Esophagus muscularis mucosa (tissue), 4 donors: ENCODE measurements around the gene ATP8B1. TPM values are rescaled to one million over a fixed set of nuclear protein-coding genes. Genes with fewer than 3 reads are reported as not detected.
A peak's percentile ranks its signal among the peaks of the same experiment; 100 is the strongest.

ENCODE experiments used
- DNase-seq: peaks from one replicate; pipeline ENCODE4 v3.0.0-alpha.2; 2017; ENCODE audit errors: extremely low spot score
- H3K27ac ChIP-seq, 4 donors: fragments of 200-600 bp; sonication (generic); replicated peaks in 1 of 4; 1 replicate in 3 of 4; 2 replicates in 1 of 4; pipeline ENCODE4 v1.5.1; 2016 to 2019; ENCODE audit warnings: mild to moderate bottlenecking in 1 of 4
- H3K27me3 ChIP-seq, 4 donors: fragments of 200-600 bp; sonication (generic); one replicate each; pipeline versions ENCODE4 v1.5.1 to v1.6.0; 2016 to 2019
- H3K36me3 ChIP-seq, 4 donors: fragments of 200-600 bp; sonication (generic); one replicate each; pipeline ENCODE4 v1.5.1; 2016 to 2019
- H3K4me1 ChIP-seq, 4 donors: fragments of 200-600 bp; sonication (generic); one replicate each; pipeline ENCODE4 v1.5.1; 2016 to 2019
- H3K4me3 ChIP-seq, 4 donors: fragments of 200-600 bp; sonication (generic); 1 replicate in 2 of 4; 2 replicates in 2 of 4; pipeline ENCODE4 v1.5.1; 2016 to 2019; ENCODE audit warnings: mild to moderate bottlenecking in 4 of 4, moderate library complexity in 1 of 4
- H3K9me3 ChIP-seq, 4 donors: fragments of 200-600 bp; sonication (generic); 1 replicate in 3 of 4; 2 replicates in 1 of 4; pipeline ENCODE4 v1.5.1; 2016 to 2019
- EP300 ChIP-seq: sonication (generic); formaldehyde crosslinking; IDR thresholded peaks from one replicate; pipeline ENCODE4 v1.6.1; 2017; ENCODE audit warnings: antibody characterized with exemption
- POLR2A ChIP-seq: fragments of 450-650 bp; IDR thresholded peaks from one replicate; pipeline ENCODE4 v1.6.1; 2017; ENCODE audit warnings: antibody characterized with exemption, moderate library complexity, mild to moderate bottlenecking, low read depth
- POLR2AphosphoS5 ChIP-seq, 2 donors: sonication (generic); formaldehyde crosslinking; IDR thresholded peaks; one replicate each; pipeline ENCODE4 v1.6.1; 2017; ENCODE audit warnings: antibody characterized with exemption in 2 of 2
- WGBS: methylation state at CpG from one replicate; pipeline ENCODE4 v1.1.5; 2018; 5-methylcytosine and 5-hydroxymethylcytosine counted together
- intact Hi-C: fragments of 100-400 bp; cut with DNase I; formaldehyde crosslinking; loops from one replicate; pipeline ENCODE4 v1.15.1; 2023
- total RNA-seq, 4 donors: library from RNA; depleted of rRNA; stranded (reverse); fragments of >200 nt; gene quantifications; one replicate each; pipeline versions ENCODE4 v1.1.0 to v1.2.1, GENCODE V29; 2016
- TF ChIP-seq, protein P1 (sequence below), 3 experiments: fragments of 200-600 bp in 2 of 3; fragments of 450-650 bp in 1 of 3; sonication (generic) in 2 of 3; IDR thresholded peaks; one replicate each; pipeline ENCODE4 v1.5.1; 2017 to 2019; ENCODE audit warnings: antibody characterized with exemption in 3 of 3, mild to moderate bottlenecking in 2 of 3, moderate library complexity in 1 of 3

Gene ATP8B1
- total RNA-seq, 4 donors from 2014 or later: 18.3 to 21.9 (median 19.6) TPM

DNA sequence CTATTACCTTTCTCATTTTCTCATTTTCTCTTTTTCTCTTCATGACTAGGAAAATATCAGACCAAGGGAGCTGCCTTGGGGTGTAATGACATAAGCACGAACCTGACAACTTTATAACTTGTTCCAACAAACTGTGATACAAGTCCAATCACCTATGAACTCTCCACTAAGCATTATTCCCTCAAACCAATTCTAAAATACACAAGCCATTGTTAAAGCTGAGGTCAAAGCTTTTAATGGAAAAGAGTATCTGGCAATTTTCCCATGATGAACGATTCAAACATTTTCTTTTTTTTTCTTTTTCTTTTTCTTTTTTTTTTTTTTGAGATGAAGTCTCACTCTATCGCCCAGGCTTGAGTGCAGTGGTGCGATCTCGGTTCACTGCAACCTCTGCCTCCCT lies 133.1 kb downstream of the ATP8B1 start:
- Histone ChIP-seq H3K36me3 (peaks cover 0 to 54% (median 28%) of the 10 kb centered on the region in 4 donors), H3K27me3 (no peaks in the 10 kb centered on the region), H3K4me1 (peaks cover 12 to 23% (median 22%) of the 10 kb centered on the region in 4 donors), H3K4me3 (no peak overlapping the region), H3K27ac (no peak overlapping the region), H3K9me3 (no peaks in the 10 kb centered on the region)
- 84% methylated on average over 5 of the region's 5 CpGs for WGBS
- intact Hi-C loops: no loop called here
- no peak for TF ChIP-seq POLR2AphosphoS5 (IDR thresholded peaks at IDR 0.05)
- no peak for DNase-seq

DNA sequence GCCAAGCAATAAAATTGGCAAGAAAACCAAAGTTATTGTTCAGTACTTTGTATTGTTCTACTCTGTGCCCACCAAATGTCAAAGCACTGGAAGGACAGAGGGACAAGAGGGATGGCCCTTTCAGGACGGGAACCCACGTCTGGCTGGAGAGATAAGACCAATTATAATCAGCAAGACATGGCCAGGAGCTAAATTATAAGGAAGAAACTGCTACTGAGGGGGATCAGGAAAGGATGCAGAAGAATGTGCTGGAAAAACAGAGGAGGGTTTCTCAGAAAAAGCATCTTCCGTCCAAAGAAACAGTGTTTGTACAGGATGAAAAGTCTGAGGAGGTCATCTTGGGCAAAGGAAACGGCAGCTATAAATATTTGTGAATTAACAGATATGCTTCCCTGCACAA lies 135.1 kb downstream of the ATP8B1 start:
- TF ChIP-seq, protein P1, sequence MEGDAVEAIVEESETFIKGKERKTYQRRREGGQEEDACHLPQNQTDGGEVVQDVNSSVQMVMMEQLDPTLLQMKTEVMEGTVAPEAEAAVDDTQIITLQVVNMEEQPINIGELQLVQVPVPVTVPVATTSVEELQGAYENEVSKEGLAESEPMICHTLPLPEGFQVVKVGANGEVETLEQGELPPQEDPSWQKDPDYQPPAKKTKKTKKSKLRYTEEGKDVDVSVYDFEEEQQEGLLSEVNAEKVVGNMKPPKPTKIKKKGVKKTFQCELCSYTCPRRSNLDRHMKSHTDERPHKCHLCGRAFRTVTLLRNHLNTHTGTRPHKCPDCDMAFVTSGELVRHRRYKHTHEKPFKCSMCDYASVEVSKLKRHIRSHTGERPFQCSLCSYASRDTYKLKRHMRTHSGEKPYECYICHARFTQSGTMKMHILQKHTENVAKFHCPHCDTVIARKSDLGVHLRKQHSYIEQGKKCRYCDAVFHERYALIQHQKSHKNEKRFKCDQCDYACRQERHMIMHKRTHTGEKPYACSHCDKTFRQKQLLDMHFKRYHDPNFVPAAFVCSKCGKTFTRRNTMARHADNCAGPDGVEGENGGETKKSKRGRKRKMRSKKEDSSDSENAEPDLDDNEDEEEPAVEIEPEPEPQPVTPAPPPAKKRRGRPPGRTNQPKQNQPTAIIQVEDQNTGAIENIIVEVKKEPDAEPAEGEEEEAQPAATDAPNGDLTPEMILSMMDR (IDR thresholded peaks at IDR 0.05): no peak
- peak in 1 of 2 donors; percentile 15 for TF ChIP-seq POLR2AphosphoS5 (IDR thresholded peaks at IDR 0.05)
- intact Hi-C loops: no loop called here
- Histone ChIP-seq H3K4me3 (no peak overlapping the region), H3K9me3 (no peaks in the 10 kb centered on the region), H3K27me3 (no peaks in the 10 kb centered on the region), H3K36me3 (peaks cover 0 to 41% (median 13%) of the 10 kb centered on the region in 4 donors), H3K27ac (no peak overlapping the region), H3K4me1 (peaks cover 12 to 29% (median 28%) of the 10 kb centered on the region in 4 donors)
- 89% methylated on average over 4 of the region's 4 CpGs for WGBS
- no peak for DNase-seq

DNA sequence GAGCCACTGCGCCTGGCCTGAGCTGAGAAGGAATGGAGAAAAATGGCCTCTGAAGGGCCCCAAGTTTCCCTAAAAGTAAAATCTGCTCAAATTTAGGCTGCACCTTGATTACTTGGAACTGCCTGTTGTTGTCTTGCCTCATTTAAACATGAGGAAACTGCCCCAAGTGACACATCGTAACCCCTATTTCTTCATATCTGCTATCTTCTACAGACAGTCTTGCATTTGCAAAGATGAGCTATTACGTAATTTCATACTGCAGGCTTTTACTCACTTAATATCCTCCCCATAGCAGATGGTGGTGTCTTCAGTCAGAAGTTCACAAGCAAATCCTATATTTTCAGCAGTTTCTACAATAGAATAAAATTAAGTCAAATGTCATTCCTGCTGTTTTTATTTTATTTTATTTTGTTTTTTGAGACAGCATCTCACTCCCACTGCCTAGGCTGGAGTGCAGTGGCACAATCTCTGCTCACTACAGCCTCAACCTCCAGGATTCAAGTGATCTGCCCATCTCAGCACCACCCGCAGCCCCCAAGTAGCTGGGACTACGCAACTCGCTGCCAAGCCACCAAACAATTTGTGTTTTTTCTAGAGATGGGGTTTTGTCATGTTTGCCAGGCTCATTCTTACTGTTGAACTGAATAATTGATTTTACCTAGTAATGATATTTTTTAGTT lies 136.2 kb downstream of the ATP8B1 start:
- Histone ChIP-seq H3K27ac (peak overlapping the region; percentile 1 to 37 (median 22)), H3K4me1 (peaks cover 12 to 29% (median 28%) of the 10 kb centered on the region in 4 donors), H3K4me3 (no peak overlapping the region), H3K27me3 (no peaks in the 10 kb centered on the region), H3K36me3 (peaks cover 0 to 43% (median 16%) of the 10 kb centered on the region in 4 donors), H3K9me3 (no peaks in the 10 kb centered on the region)
- 69% methylated on average over 6 of the region's 6 CpGs for whole genome bisulfite sequencing
- no peak for DNase-seq
- intact Hi-C loops: no loop called here
- TF ChIP-seq EP300 (no peak), POLR2A (no peak), POLR2AphosphoS5 (IDR thresholded peaks at IDR 0.05) (peak in 1 of 2 donors; percentile 31)
- TF ChIP-seq, protein P1 (IDR thresholded peaks at IDR 0.05): no peak

DNA sequence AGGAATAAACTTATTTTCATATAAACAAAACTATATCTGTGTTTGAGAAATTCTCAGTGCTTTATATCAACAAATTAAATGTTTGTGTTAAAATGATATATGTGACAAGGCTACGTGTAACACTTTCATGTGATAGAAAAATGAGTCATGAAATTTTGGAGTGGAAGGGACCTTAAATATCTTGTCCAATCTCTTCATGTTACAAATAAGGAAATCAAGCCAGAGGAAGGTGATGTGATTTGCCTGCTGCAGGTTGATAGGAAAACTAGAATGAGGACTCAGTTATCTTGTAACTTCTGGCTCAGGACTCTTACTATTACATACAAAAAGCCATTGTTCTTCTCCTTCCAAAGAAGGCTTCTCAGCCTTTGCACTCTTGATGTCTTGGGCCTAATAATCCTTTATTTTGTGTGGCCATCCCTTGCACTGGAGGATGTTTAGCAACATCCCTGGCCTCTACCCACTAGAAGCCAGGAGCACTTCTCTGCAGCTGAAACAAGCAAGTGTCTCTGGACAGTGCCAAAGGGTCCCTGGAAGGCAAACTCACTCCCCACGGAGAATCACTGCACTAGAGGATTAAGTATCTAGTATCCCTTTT lies 138.4 kb downstream of the ATP8B1 start:
- WGBS: 62% methylated on average over 2 of the region's 2 CpGs
- H3K36me3 ChIP-seq: peaks cover 9 to 47% (median 23%) of the 10 kb centered on the region in 4 donors
- peaks cover 12 to 29% (median 28%) of the 10 kb centered on the region in 4 donors for H3K4me1 ChIP-seq
- intact Hi-C loops: no loop called here
- peak overlapping the region in 1 of 4 donors; percentile 39 for H3K27ac ChIP-seq
- DNase-seq: no peak
- H3K9me3 ChIP-seq: no peaks in the 10 kb centered on the region
- no peaks in the 10 kb centered on the region for H3K27me3 ChIP-seq
- H3K4me3 ChIP-seq: no peak overlapping the region
- TF ChIP-seq EP300 (no peak), POLR2AphosphoS5 (IDR thresholded peaks at IDR 0.05) (no peak), POLR2A (no peak)
- TF ChIP-seq, protein P1 (IDR thresholded peaks at IDR 0.05): no peak

DNA sequence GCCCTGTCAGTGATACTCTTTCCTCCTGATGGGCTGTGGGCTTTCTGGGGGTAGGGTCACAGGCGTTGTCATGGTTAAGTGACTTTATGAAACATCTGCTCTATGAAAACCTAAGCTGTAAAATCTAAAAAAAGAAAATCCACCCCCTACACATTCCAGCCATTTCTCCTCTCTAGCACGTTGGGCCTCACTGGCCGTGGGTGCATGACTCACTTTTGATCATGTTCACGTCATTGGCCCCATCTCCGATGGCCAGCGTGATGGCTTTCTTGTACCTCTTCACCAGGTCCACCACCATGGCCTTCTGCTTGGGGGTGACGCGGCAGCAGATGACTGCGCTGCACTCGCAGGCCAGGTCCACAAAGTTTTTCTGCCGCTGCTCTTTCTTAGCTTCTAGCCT lies 142.2 kb downstream of the ATP8B1 start:
- Histone ChIP-seq H3K4me1 (peaks cover 2 to 15% (median 15%) of the 10 kb centered on the region in 4 donors), H3K9me3 (peaks cover 0 to 2% (median 1%) of the 10 kb centered on the region in 4 donors), H3K4me3 (no peak overlapping the region), H3K36me3 (peaks cover 12 to 65% (median 37%) of the 10 kb centered on the region in 4 donors), H3K27me3 (no peaks in the 10 kb centered on the region), H3K27ac (no peak overlapping the region)
- 90% methylated on average over 11 of the region's 11 CpGs for WGBS
- DNase-seq: no peak
- TF ChIP-seq EP300 (no peak), POLR2A (no peak), POLR2AphosphoS5 (IDR thresholded peaks at IDR 0.05) (no peak)
- TF ChIP-seq, protein P1 (IDR thresholded peaks at IDR 0.05): no peak
- intact Hi-C loops: no loop called here
